ENCODE results near the gene PPIF. TPM values are rescaled to one million over a fixed set of nuclear protein-coding genes. Genes with fewer than 3 reads are reported as not detected.

The PPIF gene
- total RNA-seq, 2 experiments from 2014 or later, result 92.3 to 96.1 TPM

DNA sequence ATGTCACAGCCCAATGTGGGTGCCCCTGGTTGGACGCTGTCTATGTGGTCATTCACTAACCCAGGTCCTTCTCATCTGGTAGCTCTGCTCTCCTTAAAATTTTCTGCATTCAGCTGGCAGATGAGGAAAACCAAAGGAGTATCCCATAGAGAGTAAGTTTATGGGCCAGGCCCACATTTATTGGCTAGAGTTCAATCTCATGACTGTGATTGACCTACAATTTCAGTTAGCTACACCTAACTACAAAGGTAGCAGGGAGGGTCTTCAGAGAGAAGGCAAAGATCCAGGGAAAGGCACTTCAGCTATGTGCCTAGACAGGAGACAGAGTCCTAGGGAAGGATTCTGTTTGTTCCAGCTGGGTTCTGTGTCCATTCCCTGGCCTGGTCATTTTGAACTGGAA lies 23.7 kb upstream of the PPIF start:
- intact Hi-C loops (cut with DNase I, micrococcal nuclease), result loop anchor here (1.0 to 10.0 kb wide), 7 partner anchors 8 to 1291 kb away; partner anchors contain the start of genes PPIF (in 1 of the 2), RPS24 (in 1 of the 2) and TSPAN14 (in 1 of the 2)
- no peak for ATAC-seq
- Mint-ChIP-seq H3K4me3 (peak overlapping the region; percentile 46), H3K27me3 (no peaks in the 10 kb centered on the region), H3K4me1 (peaks cover 64% of the 10 kb centered on the region), H3K27ac (peak overlapping the region; percentile 94), H3K36me3 (ENCODE audit: low read depth) (peaks cover 2% of the 10 kb centered on the region), H3K9me3 (ENCODE audit: low read depth) (peaks cover 3% of the 10 kb centered on the region)
- ChIA-PET POLR2A (interaction anchor here (0.8 to 1.8 kb wide), 5 partner anchors 10 to 37 kb away, joined by 3 to 7 read pairs (median 4); no protein-coding TSS in a partner anchor), CTCF (interaction anchor here (0.8 to 2.9 kb wide), 7 partner anchors 9 to 38 kb away, joined by 3 to 26 read pairs (median 6); partner anchors contain the start of gene PPIF)
- DNase-seq, result no peak

GRCh38 chr10:79324032-79324695 lies 23.1 kb upstream of the PPIF start:
- DNase-seq, result no peak
- ChIA-PET POLR2A (interaction anchor here (0.8 to 1.5 kb wide), 3 partner anchors 9 to 24 kb away, joined by 3 to 7 read pairs (median 3); no protein-coding TSS in a partner anchor), CTCF (interaction anchor here (0.8 to 2.9 kb wide), 6 partner anchors 9 to 24 kb away, joined by 3 to 26 read pairs (median 6); partner anchors contain the start of gene PPIF)
- H3K4me3 Mint-ChIP-seq, result no peak overlapping the region
- H3K27ac Mint-ChIP-seq, result peak overlapping the region; percentile 94
- no peaks in the 10 kb centered on the region for H3K9me3 Mint-ChIP-seq (ENCODE audit: low read depth)
- peaks cover 2% of the 10 kb centered on the region for H3K36me3 Mint-ChIP-seq (ENCODE audit: low read depth)
- peaks cover 62% of the 10 kb centered on the region for H3K4me1 Mint-ChIP-seq
- intact Hi-C loops (cut with DNase I, micrococcal nuclease), result loop anchor here (5.0 to 10.0 kb wide), 5 partner anchors 37 to 1292 kb away; partner anchors contain the start of genes RPS24 (in 1 of the 2) and TSPAN14 (in 1 of the 2)
- H3K27me3 Mint-ChIP-seq, result no peaks in the 10 kb centered on the region
- no peak for ATAC-seq

DNA sequence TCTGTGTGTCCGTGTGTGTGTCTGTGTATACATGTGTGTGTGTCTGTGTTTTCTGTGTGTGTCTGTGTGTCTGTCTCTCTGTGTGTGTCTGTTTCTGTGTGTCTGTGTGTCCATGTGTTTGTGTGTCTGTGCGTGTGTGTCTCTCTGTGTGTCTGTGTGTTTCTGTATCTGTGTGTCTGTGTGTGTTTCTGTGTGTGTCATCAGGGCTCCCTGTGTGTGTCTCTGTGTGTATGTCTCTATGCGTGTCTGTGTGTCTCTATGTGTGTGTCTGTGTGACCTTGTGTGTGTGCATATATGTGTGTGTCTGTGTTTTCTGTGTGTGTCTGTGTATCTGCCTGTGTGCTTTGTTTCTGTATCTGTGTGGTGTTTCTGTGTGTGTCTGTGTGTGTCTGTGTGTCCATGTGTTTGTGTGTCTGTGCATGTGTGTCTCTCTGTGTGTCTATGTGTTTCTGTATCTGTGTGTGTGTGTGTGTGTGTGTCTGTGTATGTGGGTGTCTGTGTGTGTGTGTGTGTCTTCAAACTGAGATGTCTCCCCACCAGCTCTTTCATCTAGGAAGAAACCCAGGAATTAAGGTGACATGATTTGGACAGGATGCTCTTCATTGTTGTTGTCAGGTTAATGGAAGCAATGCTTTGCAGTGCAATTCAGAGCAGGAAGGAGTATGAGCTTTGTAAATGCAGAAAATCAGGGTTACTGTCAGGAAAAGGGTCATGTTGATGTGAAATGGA lies 20.7 kb upstream of the PPIF start:
- Mint-ChIP-seq H3K36me3 (ENCODE audit: low read depth) (no peaks in the 10 kb centered on the region), H3K4me3 (no peak overlapping the region), H3K4me1 (peaks cover 53% of the 10 kb centered on the region), H3K27me3 (no peaks in the 10 kb centered on the region), H3K9me3 (ENCODE audit: low read depth) (no peaks in the 10 kb centered on the region), H3K27ac (no peak overlapping the region)
- ChIA-PET CTCF (interaction anchor here (2.2 kb wide), 1 partner anchor 19 kb away, joined by 10 read pairs; no protein-coding TSS in a partner anchor), POLR2A (no interaction called here)
- DNase-seq (no peak), ATAC-seq (no peak)
- intact Hi-C loops (cut with DNase I, micrococcal nuclease), result loop anchor here in 1 of 2 experiments (10.0 kb wide), 1 partner anchor 1128 kb away; the partner anchor contains the start of gene TSPAN14

- peaks cover 3% of the 10 kb centered on the region for H3K9me3 Mint-ChIP-seq (ENCODE audit: low read depth)
- no peaks in the 10 kb centered on the region for H3K36me3 Mint-ChIP-seq (ENCODE audit: low read depth)
- intact Hi-C loops (cut with DNase I, micrococcal nuclease), result loop anchor here in 1 of 2 experiments (10.0 kb wide), 1 partner anchor 1128 kb away; the partner anchor contains the start of gene TSPAN14
- CTCF ChIA-PET, result interaction anchor here (2.2 kb wide), 1 partner anchor 19 kb away, joined by 10 read pairs; no protein-coding TSS in a partner anchor
- H3K27me3 Mint-ChIP-seq, result no peaks in the 10 kb centered on the region
- DNase-seq (no peak), ATAC-seq (no peak)
- no peak overlapping the region for H3K27ac Mint-ChIP-seq
- no peak overlapping the region for H3K4me3 Mint-ChIP-seq
- POLR2A ChIA-PET, result no interaction called here
- peaks cover 53% of the 10 kb centered on the region for H3K4me1 Mint-ChIP-seq
These were observed 20.2 kb upstream of the PPIF start for GRCh38 chr10:79327090-79327457.

- Mint-ChIP-seq H3K4me1 (peaks cover 44% of the 10 kb centered on the region), H3K9me3 (ENCODE audit: low read depth) (peaks cover 4% of the 10 kb centered on the region), H3K27ac (no peak overlapping the region), H3K27me3 (no peaks in the 10 kb centered on the region), H3K4me3 (no peak overlapping the region), H3K36me3 (ENCODE audit: low read depth) (no peaks in the 10 kb centered on the region)
- POLR2A ChIA-PET, result no interaction called here
- CTCF ChIA-PET, result interaction anchor here (0.9 to 2.2 kb wide), 2 partner anchors 17 to 82 kb away, joined by 3 to 10 read pairs; no protein-coding TSS in a partner anchor
- intact Hi-C loops (cut with DNase I, micrococcal nuclease), result loop anchor here in 1 of 2 experiments (10.0 kb wide), 1 partner anchor 1127 kb away; the partner anchor contains the start of gene TSPAN14
- ATAC-seq (no peak), DNase-seq (no peak)
These were observed 19.0 kb upstream of the PPIF start for GRCh38 chr10:79328147-79328701.

DNA sequence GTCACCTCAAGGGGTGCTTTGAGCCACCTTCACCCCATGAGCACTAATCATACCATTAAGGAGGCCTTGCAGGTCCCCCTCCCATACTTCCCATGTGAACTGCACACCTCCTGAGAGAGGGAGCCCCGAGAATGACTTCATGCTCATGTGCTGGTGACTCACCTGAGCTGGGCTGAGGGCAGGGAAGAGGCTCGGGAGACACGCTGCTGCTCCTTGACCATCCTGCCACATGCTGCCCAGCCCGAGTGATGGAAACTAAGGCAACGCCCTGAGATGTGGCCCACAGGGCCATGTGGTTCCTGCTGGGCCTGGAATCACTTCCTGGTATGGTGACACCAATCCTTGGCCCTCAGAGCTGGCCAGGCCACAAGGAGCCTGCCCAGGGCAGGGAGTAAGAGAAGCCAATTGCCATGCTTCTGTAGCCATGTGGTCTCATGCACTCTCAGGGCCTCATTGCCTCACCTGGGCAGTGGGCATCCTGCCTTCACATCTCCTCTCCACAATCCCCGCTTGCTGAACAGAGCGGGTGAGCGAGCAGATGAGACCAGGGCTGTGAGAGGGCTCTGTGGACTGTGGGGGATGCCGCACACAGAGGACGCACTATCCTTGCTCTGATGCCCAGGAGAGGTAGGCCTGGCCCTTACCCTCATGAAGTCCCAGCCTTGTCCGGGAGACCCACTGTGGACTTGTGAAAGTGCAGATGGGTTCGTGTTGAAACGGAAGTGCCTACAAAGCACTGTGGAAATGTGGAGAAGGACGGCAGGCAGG lies 18.3 kb upstream of the PPIF start:
- Mint-ChIP-seq H3K27ac (no peak overlapping the region), H3K4me1 (peaks cover 44% of the 10 kb centered on the region)

GRCh38 chr10:79329529-79329928 lies 17.7 kb upstream of the PPIF start:
- CTCF ChIA-PET, result interaction anchor here (2.9 kb wide), 1 partner anchor 16 kb away, joined by 19 read pairs; no protein-coding TSS in a partner anchor
- POLR2A ChIA-PET, result no interaction called here
- no peak for DNase-seq
- Mint-ChIP-seq H3K9me3 (ENCODE audit: low read depth) (peaks cover 7% of the 10 kb centered on the region), H3K27ac (no peak overlapping the region), H3K36me3 (ENCODE audit: low read depth) (no peaks in the 10 kb centered on the region), H3K4me1 (peaks cover 42% of the 10 kb centered on the region), H3K27me3 (no peaks in the 10 kb centered on the region), H3K4me3 (no peak overlapping the region)
- ATAC-seq, result no peak
- intact Hi-C loops (cut with DNase I, micrococcal nuclease), result loop anchor here in 1 of 2 experiments (10.0 kb wide), 1 partner anchor 1125 kb away; the partner anchor contains the start of gene TSPAN14

More for the DNA sequence above, 18.3 kb upstream of the PPIF start:
- DNase-seq (peak; percentile 41), ATAC-seq (no peak)
- Mint-ChIP-seq H3K36me3 (ENCODE audit: low read depth) (no peaks in the 10 kb centered on the region), H3K9me3 (ENCODE audit: low read depth) (peaks cover 5% of the 10 kb centered on the region), H3K27me3 (no peaks in the 10 kb centered on the region), H3K4me3 (no peak overlapping the region)
- ChIA-PET POLR2A (no interaction called here), CTCF (interaction anchor here (2.2 to 2.9 kb wide), 2 partner anchors 17 kb away, joined by 10 to 19 read pairs; no protein-coding TSS in a partner anchor)
- intact Hi-C loops (cut with DNase I, micrococcal nuclease), result loop anchor here in 1 of 2 experiments (10.0 kb wide), 1 partner anchor 1126 kb away; the partner anchor contains the start of gene TSPAN14

DNA sequence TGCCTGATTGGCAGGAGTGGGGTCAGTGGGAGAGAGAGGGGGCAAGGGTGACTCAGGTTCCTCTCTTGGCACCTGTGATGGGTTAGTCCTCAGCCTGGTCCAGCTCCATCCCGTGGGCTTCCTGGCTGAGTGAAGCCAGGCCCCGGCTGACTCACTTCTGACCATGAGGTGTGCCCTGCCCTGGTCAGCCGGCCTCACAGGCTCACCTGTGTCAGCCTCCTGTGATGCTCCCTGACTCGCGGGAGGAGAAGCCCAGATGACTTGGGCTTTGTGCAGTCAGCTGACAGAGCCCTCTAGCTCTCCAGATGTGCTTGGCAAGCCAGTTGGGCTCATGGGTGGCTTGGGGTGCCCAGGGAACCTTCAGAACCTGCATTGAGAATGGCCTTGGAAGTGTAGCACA lies 16.0 kb upstream of the PPIF start:
- Mint-ChIP-seq H3K4me3 (no peak overlapping the region), H3K4me1 (peaks cover 40% of the 10 kb centered on the region), H3K9me3 (ENCODE audit: low read depth) (peaks cover 7% of the 10 kb centered on the region), H3K27ac (peak overlapping the region; percentile 90), H3K27me3 (no peaks in the 10 kb centered on the region), H3K36me3 (ENCODE audit: low read depth) (no peaks in the 10 kb centered on the region)
- intact Hi-C loops (cut with DNase I, micrococcal nuclease), result loop anchor here (1.0 to 5.0 kb wide), 5 partner anchors 8 to 856 kb away; partner anchors contain the start of gene PPIF (in 2 of the 2)
- ATAC-seq, result peak; percentile 30
- ChIA-PET CTCF (interaction anchor here (0.6 to 4.8 kb wide), 4 partner anchors 9 to 103 kb away, joined by 3 to 26 read pairs (median 12); no protein-coding TSS in a partner anchor), POLR2A (interaction anchor here (0.7 to 1.6 kb wide), 6 partner anchors 9 to 45 kb away, joined by 3 to 15 read pairs (median 4); no protein-coding TSS in a partner anchor)
- DNase-seq, result peak; percentile 56

DNA sequence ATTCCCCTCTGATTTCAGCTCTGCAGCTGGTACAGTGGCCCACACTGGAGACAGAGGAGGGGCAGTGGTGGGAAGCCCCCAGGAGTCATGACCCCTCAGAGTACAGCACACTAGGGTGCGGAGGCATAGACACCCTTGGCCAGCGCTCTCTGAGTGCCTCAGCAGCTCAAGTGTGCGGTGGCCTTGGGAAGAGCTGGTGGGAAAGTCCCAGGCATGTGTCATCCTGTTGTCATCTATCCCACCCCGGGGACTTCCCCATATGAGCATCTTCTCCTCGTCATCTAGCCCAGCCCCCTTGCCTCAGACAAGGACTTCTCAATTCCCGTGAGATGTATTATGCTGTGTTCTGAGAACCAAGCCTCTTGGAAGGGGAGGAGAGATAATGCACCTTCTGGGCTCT lies 15.6 kb upstream of the PPIF start:
- ChIA-PET CTCF (interaction anchor here (1.1 to 4.8 kb wide), 3 partner anchors 9 to 17 kb away, joined by 4 to 26 read pairs (median 19); no protein-coding TSS in a partner anchor), POLR2A (interaction anchor here (0.7 to 1.6 kb wide), 6 partner anchors 9 to 45 kb away, joined by 3 to 15 read pairs (median 4); no protein-coding TSS in a partner anchor)
- peaks cover 7% of the 10 kb centered on the region for H3K9me3 Mint-ChIP-seq (ENCODE audit: low read depth)
- H3K36me3 Mint-ChIP-seq (ENCODE audit: low read depth), result no peaks in the 10 kb centered on the region
- DNase-seq (peak; percentile 93), ATAC-seq (peak; percentile 98)
- intact Hi-C loops (cut with DNase I, micrococcal nuclease), result loop anchor here (1.0 to 5.0 kb wide), 5 partner anchors 8 to 856 kb away; partner anchors contain the start of gene PPIF (in 2 of the 2)
- H3K4me3 Mint-ChIP-seq, result peak overlapping the region; percentile 9
- H3K27me3 Mint-ChIP-seq, result no peaks in the 10 kb centered on the region
- H3K4me1 Mint-ChIP-seq, result peaks cover 40% of the 10 kb centered on the region
- peak overlapping the region; percentile 90 for H3K27ac Mint-ChIP-seq

All from activated CD4-positive, alpha-beta T cell treated with anti-CD3 and anti-CD28 coated beads for 36 hours (primary cell).